ENCODE measurements around the gene ACKR1. TPM values are rescaled to one million over a fixed set of nuclear protein-coding genes. Genes with fewer than 3 reads are reported as not detected.

The ACKR1 gene
- total RNA-seq, 1 donor from 2014 or later, result 642 TPM

DNA sequence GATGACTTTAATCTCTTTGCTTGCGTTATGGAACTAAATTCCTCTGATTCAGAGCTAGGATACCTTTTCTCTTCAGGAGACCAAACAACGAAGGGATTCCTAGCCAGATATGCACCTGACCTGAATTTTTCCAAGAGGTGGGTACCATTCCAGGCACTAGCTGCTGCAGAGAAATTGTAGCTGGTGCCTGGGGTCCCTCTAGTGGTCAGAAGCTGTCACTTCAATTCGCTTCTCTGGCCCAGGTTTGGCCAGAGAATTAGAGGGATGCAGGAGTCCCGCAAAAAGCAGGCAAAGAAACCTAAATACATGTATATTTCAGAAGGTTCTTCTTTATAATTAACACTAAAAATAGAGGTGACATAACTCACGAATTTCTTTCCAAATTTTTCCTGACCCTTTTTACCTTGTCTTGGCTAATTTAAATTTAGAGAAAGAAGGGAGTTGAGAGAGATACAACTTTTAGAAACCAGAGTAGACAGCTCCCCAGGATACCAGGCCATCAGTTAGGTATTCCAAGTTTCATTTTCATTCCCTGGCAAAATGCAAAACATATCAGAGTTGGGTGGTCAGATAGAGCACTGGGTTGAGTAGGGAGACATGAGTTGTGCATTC is 9.6 kb downstream of the ACKR1 start:
- H3K4me1 ChIP-seq, result no peaks in the 10 kb centered on the region
- no peaks in the 10 kb centered on the region for H3K27me3 ChIP-seq
- DNase-seq (ENCODE audit: low spot score in 2 of 2), result no peak
- TF ChIP-seq, protein P1, sequence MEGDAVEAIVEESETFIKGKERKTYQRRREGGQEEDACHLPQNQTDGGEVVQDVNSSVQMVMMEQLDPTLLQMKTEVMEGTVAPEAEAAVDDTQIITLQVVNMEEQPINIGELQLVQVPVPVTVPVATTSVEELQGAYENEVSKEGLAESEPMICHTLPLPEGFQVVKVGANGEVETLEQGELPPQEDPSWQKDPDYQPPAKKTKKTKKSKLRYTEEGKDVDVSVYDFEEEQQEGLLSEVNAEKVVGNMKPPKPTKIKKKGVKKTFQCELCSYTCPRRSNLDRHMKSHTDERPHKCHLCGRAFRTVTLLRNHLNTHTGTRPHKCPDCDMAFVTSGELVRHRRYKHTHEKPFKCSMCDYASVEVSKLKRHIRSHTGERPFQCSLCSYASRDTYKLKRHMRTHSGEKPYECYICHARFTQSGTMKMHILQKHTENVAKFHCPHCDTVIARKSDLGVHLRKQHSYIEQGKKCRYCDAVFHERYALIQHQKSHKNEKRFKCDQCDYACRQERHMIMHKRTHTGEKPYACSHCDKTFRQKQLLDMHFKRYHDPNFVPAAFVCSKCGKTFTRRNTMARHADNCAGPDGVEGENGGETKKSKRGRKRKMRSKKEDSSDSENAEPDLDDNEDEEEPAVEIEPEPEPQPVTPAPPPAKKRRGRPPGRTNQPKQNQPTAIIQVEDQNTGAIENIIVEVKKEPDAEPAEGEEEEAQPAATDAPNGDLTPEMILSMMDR (IDR thresholded peaks at IDR 0.05), result peak; percentile 51 to 82 (median 77)
- no peak overlapping the region for H3K4me3 ChIP-seq
- H3K9me3 ChIP-seq, result no peaks in the 10 kb centered on the region
- intact Hi-C loops (cut with DNase I), result no loop called here
- no peaks in the 10 kb centered on the region for H3K36me3 ChIP-seq
- no peak overlapping the region for H3K27ac ChIP-seq

DNA sequence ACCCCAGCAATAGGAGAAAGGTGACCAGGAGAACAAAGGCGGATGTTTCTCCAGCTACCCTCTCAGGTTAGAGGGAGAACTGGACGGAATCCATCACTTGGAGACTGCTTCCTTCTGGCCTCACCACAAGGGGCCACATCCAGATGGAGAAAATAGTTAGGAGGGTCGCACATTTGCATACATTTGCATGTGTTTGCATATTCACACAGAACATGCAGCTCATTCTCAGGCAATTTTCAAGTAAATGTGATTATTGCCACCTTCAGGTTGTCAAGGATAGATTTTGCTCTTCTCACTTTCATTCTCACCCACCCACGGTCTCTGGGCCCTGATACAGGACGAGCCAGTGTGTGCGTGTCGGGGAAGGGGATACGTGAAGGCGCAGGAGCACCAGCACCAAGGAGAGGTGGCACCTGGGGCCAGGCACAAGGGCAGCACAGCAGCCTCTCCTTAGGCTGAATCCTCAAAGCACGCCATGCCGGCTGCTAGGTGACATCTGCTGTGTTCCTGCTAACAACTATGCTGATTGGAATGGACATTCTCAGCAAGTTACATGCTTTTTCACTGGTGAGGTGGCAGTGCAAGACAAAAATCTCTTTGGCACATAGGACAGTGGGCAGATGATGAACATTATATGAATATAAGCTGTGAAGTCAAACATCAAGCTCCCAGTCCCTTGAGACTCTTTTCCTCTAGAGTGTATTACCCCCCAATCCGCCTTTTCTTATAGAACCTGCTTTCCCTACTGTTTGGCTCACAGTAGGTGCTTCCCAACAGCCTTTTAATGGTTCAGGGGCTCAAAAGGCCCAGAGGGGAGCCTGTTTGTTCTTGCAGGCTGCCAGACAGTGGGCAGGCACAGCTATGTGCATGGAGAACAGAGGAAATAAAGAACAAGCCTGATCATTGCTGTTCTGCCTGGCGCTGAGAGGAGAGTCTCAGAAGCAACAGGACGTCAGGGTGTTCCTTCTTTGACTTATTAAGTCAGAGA is 14.3 kb downstream of the ACKR1 start:
- Histone ChIP-seq H3K27me3 (no peaks in the 10 kb centered on the region), H3K36me3 (no peaks in the 10 kb centered on the region), H3K4me1 (no peaks in the 10 kb centered on the region), H3K9me3 (no peaks in the 10 kb centered on the region), H3K4me3 (no peak overlapping the region), H3K27ac (no peak overlapping the region)
- DNase-seq (ENCODE audit: low spot score in 2 of 2), result no peak
- TF ChIP-seq, protein P1 (IDR thresholded peaks at IDR 0.05), result no peak
- intact Hi-C loops (cut with DNase I), result no loop called here

DNA sequence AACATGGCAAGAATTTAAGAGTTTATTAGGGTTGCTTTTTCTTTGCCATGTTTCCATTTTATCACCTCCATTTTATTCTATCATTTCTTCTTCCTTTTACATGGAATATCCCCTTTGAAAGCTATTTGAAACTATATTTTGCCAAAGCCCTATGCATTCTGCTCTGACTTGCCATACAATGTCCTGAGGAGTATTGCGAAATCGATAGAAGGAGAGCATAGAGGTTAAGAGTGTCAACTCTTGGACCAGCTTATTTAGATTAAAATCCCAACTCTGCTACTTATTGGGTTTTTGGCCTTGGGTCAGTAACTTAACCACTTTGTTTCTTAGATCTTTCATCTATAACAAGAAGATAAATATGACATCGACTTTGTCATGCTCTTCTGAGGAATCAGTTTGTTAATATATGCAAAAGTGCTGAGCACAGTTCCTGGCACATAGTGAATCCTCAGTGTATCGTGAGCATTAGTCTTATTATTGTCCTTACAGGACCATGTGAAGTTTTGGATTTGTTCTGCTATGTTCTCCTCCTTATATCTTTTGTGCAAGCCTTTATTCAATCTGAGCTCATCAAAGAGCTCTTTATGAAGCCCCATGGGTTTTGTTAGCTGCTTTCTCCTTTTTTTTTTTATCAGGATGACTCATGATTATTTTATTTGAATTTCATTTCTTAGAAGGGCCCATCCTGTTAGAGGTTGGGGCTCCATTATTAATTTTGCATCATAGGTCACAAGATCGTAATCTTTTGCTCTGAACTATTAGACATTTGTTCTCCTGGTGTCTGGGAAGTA is 17.6 kb downstream of the ACKR1 start:
- intact Hi-C loops (cut with DNase I), result no loop called here
- DNase-seq (ENCODE audit: low spot score in 2 of 2), result no peak
- no peak overlapping the region for H3K4me3 ChIP-seq
- TF ChIP-seq, protein P1 (IDR thresholded peaks at IDR 0.05), result no peak
- no peaks in the 10 kb centered on the region for H3K9me3 ChIP-seq
- H3K4me1 ChIP-seq, result no peaks in the 10 kb centered on the region
- no peaks in the 10 kb centered on the region for H3K27me3 ChIP-seq
- no peak overlapping the region for H3K27ac ChIP-seq
- no peaks in the 10 kb centered on the region for H3K36me3 ChIP-seq

DNA sequence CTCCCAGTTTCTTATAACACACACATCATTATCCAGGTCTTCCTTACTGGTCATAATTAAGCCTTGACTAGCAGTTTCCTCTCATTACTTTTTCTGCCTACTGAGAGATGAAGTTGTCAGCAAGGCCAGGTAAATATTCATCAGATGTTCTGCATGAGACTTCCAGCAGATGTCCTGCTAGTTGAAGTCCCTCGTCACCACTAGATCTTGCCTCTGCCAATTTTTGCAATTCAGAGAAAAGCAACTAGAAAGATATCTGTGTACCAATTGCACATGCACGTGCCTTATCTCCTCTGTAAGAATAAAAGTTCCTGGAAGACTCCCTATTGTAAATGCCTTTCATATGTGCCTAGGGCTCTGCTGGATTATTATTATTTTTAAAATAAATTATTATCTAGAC is 18.3 kb downstream of the ACKR1 start:
- Histone ChIP-seq H3K9me3 (no peaks in the 10 kb centered on the region), H3K36me3 (no peaks in the 10 kb centered on the region), H3K4me3 (no peak overlapping the region), H3K4me1 (no peaks in the 10 kb centered on the region), H3K27me3 (no peaks in the 10 kb centered on the region), H3K27ac (no peak overlapping the region)
- intact Hi-C loops (cut with DNase I), result no loop called here
- no peak for DNase-seq (ENCODE audit: low spot score in 2 of 2)
- TF ChIP-seq, protein P1 (IDR thresholded peaks at IDR 0.05), result no peak

DNA sequence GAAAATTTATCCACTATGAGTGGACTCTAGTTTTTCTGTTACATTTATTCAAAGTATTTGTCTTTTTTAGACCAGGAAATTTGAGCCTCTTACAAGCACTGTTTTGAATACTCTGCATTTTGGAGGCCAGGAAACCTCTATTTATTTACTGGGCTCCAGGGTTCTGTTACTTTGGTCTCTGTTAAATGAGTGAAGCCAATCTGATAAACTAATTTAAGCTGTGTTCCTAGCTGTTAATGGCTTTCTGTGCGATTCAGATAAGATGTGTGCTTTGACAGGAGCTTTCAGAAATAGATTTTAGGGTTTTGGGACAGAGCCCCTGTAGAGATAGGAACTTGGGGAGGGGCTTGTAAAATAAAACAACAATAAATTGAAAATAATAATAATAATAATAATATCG is 23.9 kb downstream of the ACKR1 start:
- Histone ChIP-seq H3K36me3 (no peaks in the 10 kb centered on the region), H3K4me1 (no peaks in the 10 kb centered on the region), H3K27me3 (no peaks in the 10 kb centered on the region), H3K27ac (no peak overlapping the region), H3K9me3 (no peaks in the 10 kb centered on the region), H3K4me3 (no peak overlapping the region)
- TF ChIP-seq, protein P1 (IDR thresholded peaks at IDR 0.05), result no peak
- DNase-seq (ENCODE audit: low spot score in 2 of 2), result no peak
- intact Hi-C loops (cut with DNase I), result no loop called here

Data from ascending aorta (tissue), 2 donors.